Psoas muscle (tissue), 8 donors: Measurements from ENCODE around the gene P2RY14. TPM values are rescaled to one million over a fixed set of nuclear protein-coding genes. Genes with fewer than 3 reads are reported as not detected.
"Not testable (repeated sequence)": the region's sequence is repeated elsewhere in the genome, so short reads cannot be mapped to it uniquely, and the experiment has no call there.

ENCODE experiments used
- ATAC-seq, 4 donors: fragments of 200-7000 bp; cut with Tn5 transposase; one replicate each; pipeline ENCODE4 v1.9.1; 2020; ENCODE audit warnings: moderate library complexity in 3 of 4, mild to moderate bottlenecking in 2 of 4
- DNase-seq, 2 donors: peaks; one replicate each; pipeline ENCODE4 v3.0.0-alpha.2; 2020
- H3K27ac ChIP-seq: fragments of 200-600 bp; one replicate; pipeline ENCODE4 v1.8.0; 2022
- H3K27me3 ChIP-seq, 3 donors: fragments of 200-600 bp in 1 of 3; one replicate each; pipeline versions ENCODE4 v1.6.1 to v1.8.0; 2013 to 2022; ENCODE audit warnings: low read length in 2 of 3, mild to moderate bottlenecking in 2 of 3, moderate library complexity in 1 of 3; ENCODE audit not compliant: insufficient read depth in 3 of 3
- H3K36me3 ChIP-seq, 2 donors: fragments of 200-600 bp in 1 of 2; one replicate each; pipeline versions ENCODE4 v1.6.1 to v1.8.0; 2013 to 2022; ENCODE audit warnings: low read depth in 1 of 2, mild to moderate bottlenecking in 1 of 2, moderate library complexity in 1 of 2; ENCODE audit not compliant: insufficient read depth in 1 of 2
- H3K4me1 ChIP-seq: fragments of 200-600 bp; one replicate; pipeline ENCODE4 v1.8.0; 2022
- H3K4me3 ChIP-seq: fragments of 200-600 bp; one replicate; pipeline ENCODE4 v1.8.0; 2022; ENCODE audit warnings: mild to moderate bottlenecking
- H3K9me3 ChIP-seq: fragments of 200-600 bp; one replicate; pipeline ENCODE4 v1.8.0; 2022
- WGBS, 3 donors: extraction: QIAGEN DNeasy Blood & Tissue Kit; methylation state at CpG; one replicate each; pipeline versions ENCODE4 v1.1.6 to v1.1.7; 2013; 5-methylcytosine and 5-hydroxymethylcytosine counted together
- intact Hi-C, 2 donors: fragments of 100-400 bp; cut with DNase I; formaldehyde crosslinking; loops; one replicate each; pipeline versions ENCODE4 v1.11.0 to v1.14.2; 2022
- polyA plus RNA-seq, 3 donors: library from polyadenylated mRNA; stranded (reverse); fragments of 200-250 nt; gene quantifications; one replicate each; pipeline ENCODE4 v1.2.3, GENCODE V29; 2013
- total RNA-seq, 4 donors: library from RNA; stranded (reverse); fragmentation: NEBNext Ultra II Directional in 2 of 4; extraction: Animal tissue kit (Norgen Biotek cat#: 25700) in 2 of 4; gene quantifications; one replicate each; pipeline versions ENCODE4 v1.2.1 to v1.2.4, GENCODE V29; 2021 to 2023
- TF ChIP-seq, protein P1 (sequence below): fragments of 200-600 bp; IDR thresholded peaks from one replicate; pipeline ENCODE4 v1.8.0; 2022; ENCODE audit warnings: antibody characterized with exemption
- donor health status: healthy with polysubstance abuse.
- donor health status: DM: no; HTN: no; CAD: no; lungs with moderate emphysema.
- donor health status: Bipolar disorder and iron deficiency.
- donor health status: healthy.
- donor health status: DM: yes; HTN: yes; CAD: no.
- donor health status: DM: no; HTN: no; CAD: no.
- donor health status: DM: no; HTN: no; CAD: no.
- donor health status: DM: yes; HTN: yes; CAD: no.

Gene P2RY14
- total and polyA plus RNA-seq, 7 donors = 0.55 to 1.9 (median 1.2) TPM

DNA sequence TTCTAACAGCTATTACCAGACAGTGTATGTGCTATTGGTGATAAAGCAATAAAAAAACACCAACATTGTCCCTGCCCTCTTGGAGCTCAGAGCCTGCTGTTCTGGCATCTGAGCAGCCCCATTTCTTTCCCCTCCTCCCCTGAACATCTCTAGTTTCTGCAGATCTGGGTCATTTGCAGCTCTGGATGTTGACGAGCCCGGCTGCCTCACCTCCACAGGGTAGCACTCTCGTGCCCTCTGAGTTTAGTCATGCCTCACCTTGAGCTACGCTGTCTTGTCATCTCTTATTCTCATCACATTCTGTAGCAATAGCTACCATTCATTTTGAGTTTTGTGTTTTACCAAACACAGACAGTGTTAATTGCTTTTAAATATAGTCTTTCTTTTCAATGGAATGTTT, 45.4 kb downstream of the P2RY14 start:
- peaks cover 2% of the 10 kb centered on the region for H3K4me1 ChIP-seq
- 75 to 87% (median 81%) methylated on average over 4 of the region's 4 CpGs for WGBS, 3 donors
- ATAC-seq = no peak

DNA sequence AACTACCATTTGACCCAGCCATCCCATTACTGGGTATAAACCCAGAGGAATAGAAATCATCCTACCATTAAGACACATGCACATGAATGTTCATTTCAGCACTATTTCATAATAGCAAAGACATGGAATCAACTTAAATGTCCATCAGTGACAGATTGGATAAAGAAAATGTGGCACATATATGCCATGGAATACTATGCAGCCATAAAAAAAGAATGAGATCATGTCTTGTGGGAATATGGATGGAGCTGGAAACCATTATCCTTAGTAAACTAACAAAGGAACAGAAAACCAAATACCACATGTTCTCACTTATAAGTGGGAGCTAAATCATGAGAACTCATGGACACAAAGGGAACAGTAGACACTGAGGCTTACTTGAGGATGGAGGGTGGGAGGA, 45.9 kb downstream of the P2RY14 start:
- DNase-seq, H3K4me1 ChIP-seq, H3K27ac ChIP-seq, H3K36me3 ChIP-seq, H3K9me3 ChIP-seq, H3K27me3 ChIP-seq, intact Hi-C loops, ATAC-seq, H3K4me3 ChIP-seq: not testable (repeated sequence)

More for the DNA sequence above, 45.4 kb downstream of the P2RY14 start:
- DNase-seq = no peak
- no peaks in the 10 kb centered on the region for H3K9me3 ChIP-seq
- H3K4me3 ChIP-seq = no peak overlapping the region
- H3K27ac ChIP-seq = no peak overlapping the region
- H3K36me3 ChIP-seq = no peaks in the 10 kb centered on the region
- H3K27me3 ChIP-seq = no peaks in the 10 kb centered on the region
- TF ChIP-seq, protein P1, sequence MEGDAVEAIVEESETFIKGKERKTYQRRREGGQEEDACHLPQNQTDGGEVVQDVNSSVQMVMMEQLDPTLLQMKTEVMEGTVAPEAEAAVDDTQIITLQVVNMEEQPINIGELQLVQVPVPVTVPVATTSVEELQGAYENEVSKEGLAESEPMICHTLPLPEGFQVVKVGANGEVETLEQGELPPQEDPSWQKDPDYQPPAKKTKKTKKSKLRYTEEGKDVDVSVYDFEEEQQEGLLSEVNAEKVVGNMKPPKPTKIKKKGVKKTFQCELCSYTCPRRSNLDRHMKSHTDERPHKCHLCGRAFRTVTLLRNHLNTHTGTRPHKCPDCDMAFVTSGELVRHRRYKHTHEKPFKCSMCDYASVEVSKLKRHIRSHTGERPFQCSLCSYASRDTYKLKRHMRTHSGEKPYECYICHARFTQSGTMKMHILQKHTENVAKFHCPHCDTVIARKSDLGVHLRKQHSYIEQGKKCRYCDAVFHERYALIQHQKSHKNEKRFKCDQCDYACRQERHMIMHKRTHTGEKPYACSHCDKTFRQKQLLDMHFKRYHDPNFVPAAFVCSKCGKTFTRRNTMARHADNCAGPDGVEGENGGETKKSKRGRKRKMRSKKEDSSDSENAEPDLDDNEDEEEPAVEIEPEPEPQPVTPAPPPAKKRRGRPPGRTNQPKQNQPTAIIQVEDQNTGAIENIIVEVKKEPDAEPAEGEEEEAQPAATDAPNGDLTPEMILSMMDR = no peak
- intact Hi-C loops = no loop called here

DNA sequence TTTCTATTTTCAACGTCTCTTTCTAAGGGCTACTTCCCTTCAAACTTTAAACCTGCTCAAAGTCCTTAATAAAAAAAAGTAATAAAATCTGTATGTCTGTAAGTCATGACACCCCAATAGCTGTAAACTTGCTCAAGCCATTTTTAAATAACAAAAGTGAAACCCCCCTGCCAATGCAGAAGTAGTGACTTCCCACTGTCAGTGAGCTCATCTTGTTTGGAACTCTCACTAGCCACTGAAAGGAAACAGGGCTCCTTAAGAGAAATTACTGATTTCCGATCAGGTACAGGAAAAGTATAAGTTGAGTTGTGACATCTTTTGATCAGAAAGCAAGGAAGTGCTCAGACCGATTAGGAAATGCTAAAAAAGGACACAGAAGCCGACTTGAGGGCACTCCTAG, 47.7 kb downstream of the P2RY14 start:
- DNase-seq (no peak), ATAC-seq (no peak)
- Histone ChIP-seq H3K4me1 (peaks cover 23% of the 10 kb centered on the region), H3K27ac (no peak overlapping the region), H3K27me3 (no peaks in the 10 kb centered on the region), H3K36me3 (no peaks in the 10 kb centered on the region), H3K9me3 (no peaks in the 10 kb centered on the region), H3K4me3 (no peak overlapping the region)
- intact Hi-C loops = no loop called here
- WGBS, 3 donors = 31 to 39% (median 38%) methylated on average over 4 of the region's 4 CpGs
- TF ChIP-seq, protein P1 = no peak

DNA sequence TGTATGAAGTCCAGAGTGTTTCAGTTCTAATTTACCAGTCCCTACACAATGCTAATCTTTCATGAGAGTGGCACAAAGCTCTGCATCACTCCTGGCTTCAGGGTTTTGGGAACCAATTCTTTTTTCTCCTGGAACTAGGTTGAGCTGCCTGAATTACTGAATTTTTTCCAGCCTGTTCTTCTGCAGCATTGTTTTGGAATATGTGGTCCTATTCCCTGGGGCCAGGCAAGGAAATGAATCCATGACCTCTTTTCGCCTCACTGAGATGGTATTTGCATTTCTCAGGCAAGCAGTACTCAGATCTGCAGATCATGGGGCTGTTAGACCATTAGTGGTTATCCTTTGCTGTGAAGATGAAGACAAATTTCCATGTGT, 49.7 kb downstream of the P2RY14 start:
- WGBS, 3 donors = 53 to 62% (median 57%) methylated on average over 1 of the region's 1 CpG
- Histone ChIP-seq H3K27ac (no peak overlapping the region), H3K27me3 (no peaks in the 10 kb centered on the region), H3K36me3 (no peaks in the 10 kb centered on the region), H3K9me3 (no peaks in the 10 kb centered on the region), H3K4me3 (no peak overlapping the region), H3K4me1 (peaks cover 23% of the 10 kb centered on the region)
- DNase-seq = no peak
- intact Hi-C loops = loop anchor here (5.0 kb wide), 3 partner anchors 54 to 99 kb away; partner anchors contain the start of gene P2RY13 (in 1 of the 2)
- ATAC-seq = no peak
- TF ChIP-seq, protein P1 = no peak

DNA sequence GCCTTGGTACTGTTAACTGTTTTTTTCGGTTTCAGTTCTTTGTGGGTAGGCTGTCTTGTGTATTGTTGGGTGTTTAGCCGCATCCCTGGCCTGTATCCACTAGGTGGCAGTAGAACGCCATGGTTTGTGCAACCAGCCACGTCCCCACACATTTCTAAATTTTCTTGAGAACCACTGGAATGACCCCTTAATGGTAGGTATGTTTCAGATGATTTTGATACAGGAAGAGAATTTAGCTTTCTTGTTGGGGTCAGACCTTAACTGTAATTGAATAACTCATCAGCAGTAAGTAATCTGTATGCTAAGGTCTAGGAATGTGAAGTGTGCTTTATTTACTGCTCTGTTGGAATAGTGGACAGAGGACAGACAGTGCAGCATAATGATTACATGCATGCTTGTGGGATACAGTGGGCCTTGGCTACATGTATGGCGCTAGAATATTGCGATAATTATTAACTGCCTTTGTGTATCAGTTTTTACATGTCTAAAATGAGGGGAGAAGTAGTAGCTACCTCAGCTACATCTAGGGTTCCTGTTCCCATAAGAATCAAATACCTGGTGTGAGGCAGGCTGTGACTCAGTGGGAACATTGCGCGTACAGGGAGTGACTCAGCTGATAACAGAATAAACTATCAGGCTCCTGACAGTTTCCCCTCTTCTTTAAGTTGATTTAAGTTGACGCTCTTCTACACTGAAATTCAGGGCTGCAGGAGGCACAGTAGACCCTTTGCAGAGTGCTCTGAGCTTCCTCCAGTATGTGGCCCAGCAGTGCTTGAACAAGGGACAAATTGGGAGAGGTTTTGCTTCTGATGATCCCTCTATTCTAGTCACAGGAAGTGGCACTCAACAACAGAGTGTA, 50.3 kb downstream of the P2RY14 start:
- Histone ChIP-seq H3K4me1 (peaks cover 23% of the 10 kb centered on the region), H3K4me3 (no peak overlapping the region), H3K36me3 (no peaks in the 10 kb centered on the region), H3K27me3 (no peaks in the 10 kb centered on the region), H3K27ac (peak overlapping the region; percentile 68), H3K9me3 (no peaks in the 10 kb centered on the region)
- ATAC-seq (peak; percentile 68 to 82 (median 70)), DNase-seq (peak; percentile 59 to 76)
- 45 to 47% (median 46%) methylated on average over 9 of the region's 9 CpGs for WGBS, 3 donors
- intact Hi-C loops = loop anchor here (1.0 to 5.0 kb wide), 5 partner anchors 54 to 99 kb away; partner anchors contain the start of gene P2RY13 (in 1 of the 2)
- TF ChIP-seq, protein P1 = peak; percentile 89
